Measurements from ENCODE around the gene MRC2.

Gene MRC2

DNA sequence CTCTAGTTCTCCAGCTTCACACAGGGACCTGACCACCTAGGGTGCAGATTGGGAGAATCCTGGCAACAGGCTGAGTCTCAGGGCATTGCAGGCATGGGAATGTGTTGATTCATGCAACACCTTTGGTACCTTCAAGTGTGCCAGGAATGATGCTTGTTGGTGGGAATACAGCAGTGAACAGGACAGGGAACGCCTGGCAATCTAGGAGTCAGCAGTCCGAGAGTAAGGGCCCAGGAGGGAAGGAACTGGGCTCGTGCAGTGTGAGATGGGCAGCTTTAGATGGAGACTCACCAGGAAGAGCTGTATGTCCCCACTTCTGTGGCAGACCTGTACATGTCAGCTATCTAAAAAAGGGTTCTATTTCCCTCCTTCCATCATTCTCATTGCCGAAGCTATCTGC, 12.0 kb upstream of the MRC2 start:
- H3K4me1 ChIP-seq (ENCODE audit: insufficient read depth, low read length, poor library complexity, severe bottlenecking) = peaks cover 3% of the 10 kb centered on the region

DNA sequence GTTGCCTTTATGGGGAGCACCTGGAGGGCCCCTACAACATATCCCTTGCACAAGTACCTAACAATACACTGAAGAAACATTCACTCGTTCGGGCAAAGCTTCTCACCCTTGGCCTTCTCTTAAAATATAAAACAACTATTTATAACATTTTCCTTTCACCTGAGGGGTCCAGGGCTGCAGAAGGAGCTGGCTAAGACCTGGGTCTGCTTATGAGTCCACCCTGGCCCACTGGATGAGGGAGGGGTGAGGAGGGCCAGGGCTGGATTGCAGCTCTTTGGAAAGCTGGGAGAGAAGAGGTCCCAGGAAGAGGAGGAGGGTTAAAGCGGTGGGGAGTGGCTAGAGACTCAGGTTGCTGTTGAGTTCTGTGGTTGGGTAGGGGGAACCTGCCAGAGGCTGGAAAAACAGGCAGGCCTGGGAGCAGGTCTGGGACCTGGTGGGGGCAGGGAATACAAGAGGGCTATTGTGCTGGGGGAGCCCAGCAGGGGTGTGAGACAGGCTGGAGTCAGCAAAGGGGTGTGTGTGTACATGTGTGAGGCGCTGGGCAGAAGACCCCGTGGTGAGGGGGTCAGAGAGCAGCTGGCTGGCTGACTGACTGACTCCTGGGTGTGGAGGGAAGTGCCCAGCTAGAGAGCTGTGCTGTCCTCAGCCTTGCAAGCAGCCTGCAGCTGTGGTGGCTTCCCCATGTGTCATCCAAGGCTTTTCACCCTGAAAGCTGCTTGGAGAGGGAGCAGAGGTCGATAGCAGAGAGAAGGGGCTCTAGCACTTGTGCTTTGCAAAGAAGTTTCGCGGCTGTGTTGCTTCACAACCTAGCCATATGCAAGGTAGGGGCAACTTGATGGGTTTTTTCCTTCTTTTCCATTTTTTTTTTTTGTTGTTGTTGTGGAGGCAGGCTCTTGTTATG, 10.2 kb upstream of the MRC2 start:
- TF ChIP-seq, protein P1, sequence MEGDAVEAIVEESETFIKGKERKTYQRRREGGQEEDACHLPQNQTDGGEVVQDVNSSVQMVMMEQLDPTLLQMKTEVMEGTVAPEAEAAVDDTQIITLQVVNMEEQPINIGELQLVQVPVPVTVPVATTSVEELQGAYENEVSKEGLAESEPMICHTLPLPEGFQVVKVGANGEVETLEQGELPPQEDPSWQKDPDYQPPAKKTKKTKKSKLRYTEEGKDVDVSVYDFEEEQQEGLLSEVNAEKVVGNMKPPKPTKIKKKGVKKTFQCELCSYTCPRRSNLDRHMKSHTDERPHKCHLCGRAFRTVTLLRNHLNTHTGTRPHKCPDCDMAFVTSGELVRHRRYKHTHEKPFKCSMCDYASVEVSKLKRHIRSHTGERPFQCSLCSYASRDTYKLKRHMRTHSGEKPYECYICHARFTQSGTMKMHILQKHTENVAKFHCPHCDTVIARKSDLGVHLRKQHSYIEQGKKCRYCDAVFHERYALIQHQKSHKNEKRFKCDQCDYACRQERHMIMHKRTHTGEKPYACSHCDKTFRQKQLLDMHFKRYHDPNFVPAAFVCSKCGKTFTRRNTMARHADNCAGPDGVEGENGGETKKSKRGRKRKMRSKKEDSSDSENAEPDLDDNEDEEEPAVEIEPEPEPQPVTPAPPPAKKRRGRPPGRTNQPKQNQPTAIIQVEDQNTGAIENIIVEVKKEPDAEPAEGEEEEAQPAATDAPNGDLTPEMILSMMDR (conservative IDR thresholded peaks at IDR 0.05; ENCODE audit: low read length) = no peak
- H3K4me1 ChIP-seq (ENCODE audit: insufficient read depth, low read length, poor library complexity, severe bottlenecking) = no peaks in the 10 kb centered on the region
- H3K4me2 ChIP-seq (ENCODE audit: low read depth, low read length, poor library complexity, severe bottlenecking) = no peak overlapping the region
- no peaks in the 10 kb centered on the region for H4K20me1 ChIP-seq (ENCODE audit: insufficient read depth, low read length, poor library complexity, severe bottlenecking)
- H3K79me2 ChIP-seq (ENCODE audit: insufficient read depth, low read length) = no peaks in the 10 kb centered on the region
- no peak overlapping the region for H3K9ac ChIP-seq (ENCODE audit: low read depth, low read length, poor library complexity, severe bottlenecking)
- H3K36me3 ChIP-seq (ENCODE audit: insufficient read depth, low read length) = peaks cover 32% of the 10 kb centered on the region; the same call in 1 of the 2 replicates
- H3F3A ChIP-seq (ENCODE audit: low read depth) = no peaks in the 10 kb centered on the region
- no peak overlapping the region for H2AFZ ChIP-seq (ENCODE audit: low read length)
- H3K4me3 ChIP-seq (ENCODE audit: low read length, poor library complexity, severe bottlenecking) = no peak overlapping the region
- no peaks in the 10 kb centered on the region for H3K9me3 ChIP-seq (ENCODE audit: insufficient read depth, low read depth, low read length)
- H3K27me3 ChIP-seq (ENCODE audit: insufficient read depth, low read length, poor library complexity, severe bottlenecking) = no peaks in the 10 kb centered on the region
- no peaks in the 10 kb centered on the region for H3K9me2 ChIP-seq (replicated peaks; ENCODE audit: low read depth, low read length)

More for the DNA sequence above, 12.0 kb upstream of the MRC2 start:
- H3F3A ChIP-seq (ENCODE audit: low read depth) = no peaks in the 10 kb centered on the region
- H3K9me3 ChIP-seq (ENCODE audit: insufficient read depth, low read depth, low read length) = no peaks in the 10 kb centered on the region
- no peaks in the 10 kb centered on the region for H3K27me3 ChIP-seq (ENCODE audit: insufficient read depth, low read length, poor library complexity, severe bottlenecking)
- no peaks in the 10 kb centered on the region for H4K20me1 ChIP-seq (ENCODE audit: insufficient read depth, low read length, poor library complexity, severe bottlenecking)
- H3K4me3 ChIP-seq (ENCODE audit: low read length, poor library complexity, severe bottlenecking) = no peak overlapping the region
- no peaks in the 10 kb centered on the region for H3K79me2 ChIP-seq (ENCODE audit: insufficient read depth, low read length)
- TF ChIP-seq, protein P1 (conservative IDR thresholded peaks at IDR 0.05; ENCODE audit: low read length) = no peak
- TF ChIP-seq EZH2phosphoT487 (IDR thresholded peaks at IDR 0.05; ENCODE audit: borderline replicate concordance) = no peak
- no peak overlapping the region for H3K4me2 ChIP-seq (ENCODE audit: low read depth, low read length, poor library complexity, severe bottlenecking)
- H3K9ac ChIP-seq (ENCODE audit: low read depth, low read length, poor library complexity, severe bottlenecking) = no peak overlapping the region
- H3K9me2 ChIP-seq (replicated peaks; ENCODE audit: low read depth, low read length) = no peaks in the 10 kb centered on the region
- H3K36me3 ChIP-seq (ENCODE audit: insufficient read depth, low read length) = peaks cover 46% of the 10 kb centered on the region
- H2AFZ ChIP-seq (ENCODE audit: low read length) = no peak overlapping the region

DNA sequence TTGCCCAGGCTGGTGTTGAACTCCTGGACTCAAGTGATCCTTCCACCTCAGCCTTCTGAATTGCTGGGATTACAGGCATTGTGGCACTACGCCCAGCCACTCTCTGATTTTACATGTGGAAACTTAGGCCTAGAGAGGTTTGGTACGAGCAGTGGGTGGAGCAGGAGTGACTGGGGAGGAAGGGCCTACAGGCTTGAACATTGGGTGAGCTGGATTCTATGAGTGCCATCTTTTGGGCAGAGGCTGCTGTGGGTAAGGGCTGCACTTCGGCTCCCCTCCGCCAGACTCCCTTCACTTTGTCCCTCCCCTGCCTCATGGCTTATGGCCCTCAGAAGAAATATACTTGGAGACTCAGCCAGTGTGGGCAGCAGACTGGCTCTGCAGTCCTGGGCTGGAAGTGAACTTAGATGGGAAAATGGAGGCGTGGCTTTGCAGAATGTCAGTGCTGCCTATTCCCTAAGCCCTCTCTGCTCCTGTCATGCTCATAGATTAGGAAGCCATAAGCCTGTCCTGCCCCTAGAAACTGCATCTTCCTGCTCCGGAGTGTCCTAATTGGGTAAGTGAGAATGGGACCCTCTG, 9.5 kb upstream of the MRC2 start:
- no peak overlapping the region for H3K9ac ChIP-seq (ENCODE audit: low read depth, low read length, poor library complexity, severe bottlenecking)
- H3K4me2 ChIP-seq (ENCODE audit: low read depth, low read length, poor library complexity, severe bottlenecking) = no peak overlapping the region
- H2AFZ ChIP-seq (ENCODE audit: low read length) = no peak overlapping the region

More for the DNA sequence above, 9.5 kb upstream of the MRC2 start:
- Histone ChIP-seq H3F3A (ENCODE audit: low read depth) (no peaks in the 10 kb centered on the region), H3K9me2 (replicated peaks; ENCODE audit: low read depth, low read length) (no peaks in the 10 kb centered on the region), H3K27me3 (ENCODE audit: insufficient read depth, low read length, poor library complexity, severe bottlenecking) (no peaks in the 10 kb centered on the region), H3K79me2 (ENCODE audit: insufficient read depth, low read length) (no peaks in the 10 kb centered on the region), H3K4me3 (ENCODE audit: low read length, poor library complexity, severe bottlenecking) (no peak overlapping the region), H3K4me1 (ENCODE audit: insufficient read depth, low read length, poor library complexity, severe bottlenecking) (no peaks in the 10 kb centered on the region), H4K20me1 (ENCODE audit: insufficient read depth, low read length, poor library complexity, severe bottlenecking) (no peaks in the 10 kb centered on the region), H3K9me3 (ENCODE audit: insufficient read depth, low read depth, low read length) (no peaks in the 10 kb centered on the region), H3K36me3 (ENCODE audit: insufficient read depth, low read length) (peaks cover 30% of the 10 kb centered on the region; the same call in 1 of the 2 replicates)
- no peak for TF ChIP-seq EZH2phosphoT487 (IDR thresholded peaks at IDR 0.05; ENCODE audit: borderline replicate concordance)
- TF ChIP-seq, protein P1 (conservative IDR thresholded peaks at IDR 0.05; ENCODE audit: low read length) = no peak

Measured in Loucy (cell line).